H1 (cell line): ENCODE data around the gene EAF2. TPM values are rescaled to one million over a fixed set of nuclear protein-coding genes. Genes with fewer than 3 reads are reported as not detected.

Source experiments
- CTCF ChIA-PET: fragments of 300-600 bp; sonication (Branson Sonifier 250); formaldehyde crosslinking; loops from one replicate; lab custom pipeline; 2021; ENCODE audit not compliant: partially characterized antibody; lab: Charles Lee
- POLR2A ChIA-PET: fragments of 300-600 bp; sonication (Branson Sonifier 250); formaldehyde crosslinking; loops from one replicate; lab custom pipeline; 2021; ENCODE audit warnings: inconsistent platforms; ENCODE audit not compliant: partially characterized antibody; lab: Charles Lee
- DNase-seq, 2 experiments: peaks; one replicate each; pipeline versions ENCODE4 v3.0.0 to v3.0.0-alpha.2; 2010 to 2022; ENCODE audit warnings: low spot score in 2 of 2, low read depth in 1 of 2, mixed read lengths in 1 of 2
- FAIRE-seq: peaks from 2 replicates; lab custom pipeline; 2011; peaks lifted over from hg19 to GRCh38; lab: Jason Lieb, UNC
- H2AFZ ChIP-seq: 2 replicates; pipeline ENCODE4 v1.8.1; 2012; ENCODE audit warnings: low read length, inconsistent platforms
- H2AK5ac ChIP-seq: 2 replicates; pipeline ENCODE4 v1.6.1; 2013; ENCODE audit warnings: low read depth, low read length
- H2BK120ac ChIP-seq: replicated peaks from 2 replicates; pipeline ENCODE3; 2013; ENCODE audit warnings: low read depth, low read length, inconsistent platforms
- H2BK12ac ChIP-seq: 2 replicates; pipeline ENCODE4 v1.6.1; 2013; ENCODE audit warnings: low read depth, low read length
- H2BK15ac ChIP-seq: 2 replicates; pipeline ENCODE4 v1.6.1; 2013; ENCODE audit warnings: low read length
- H2BK20ac ChIP-seq: 2 replicates; pipeline ENCODE4 v1.6.1; 2013; ENCODE audit warnings: low read length
- H2BK5ac ChIP-seq: 2 replicates; pipeline ENCODE4 v1.6.1; 2013; ENCODE audit warnings: low read depth, low read length
- H3K14ac ChIP-seq: 2 replicates; pipeline ENCODE4 v1.6.1; 2013; ENCODE audit warnings: inconsistent platforms; ENCODE audit not compliant: insufficient read length
- H3K18ac ChIP-seq: 2 replicates; pipeline ENCODE4 v1.6.1; 2013; ENCODE audit warnings: low read length; ENCODE audit errors: extremely low read depth
- H3K23ac ChIP-seq: 2 replicates; pipeline ENCODE4 v1.6.1; 2013; ENCODE audit warnings: inconsistent platforms; ENCODE audit not compliant: insufficient read length
- H3K23me2 ChIP-seq: 2 replicates; pipeline ENCODE4 v1.6.1; 2013; ENCODE audit warnings: low read depth, low read length
- H3K27ac ChIP-seq: 2 replicates; pipeline ENCODE4 v1.6.1; 2011; ENCODE audit warnings: low read depth, low read length, inconsistent platforms
- H3K27me3 ChIP-seq, 4 experiments: replicated peaks in 1 of 4; 1 replicate in 1 of 4; 2 replicates in 3 of 4; pipeline versions ENCODE4 v1.6.1 to v1.8.1; 2011 to 2013; ENCODE audit warnings: low read length in 3 of 4, mild to moderate bottlenecking in 3 of 4, inconsistent platforms in 2 of 4, mixed read lengths in 2 of 4, moderate library complexity in 1 of 4; ENCODE audit not compliant: control insufficient read depth in 3 of 4, insufficient read depth in 3 of 4; ENCODE audit errors: extremely low read depth in 1 of 4
- H3K36me3 ChIP-seq, 4 experiments: 2 replicates each; pipeline versions ENCODE4 v1.6.1 to v1.8.1; 2011 to 2013; ENCODE audit warnings: mild to moderate bottlenecking in 4 of 4, low read length in 3 of 4, moderate library complexity in 2 of 4, control low read depth in 1 of 4, inconsistent platforms in 1 of 4; ENCODE audit not compliant: insufficient read depth in 4 of 4, control insufficient read depth in 2 of 4
- H3K4ac ChIP-seq: replicated peaks from 2 replicates; pipeline ENCODE3; 2013; ENCODE audit warnings: low read length, low read depth, mixed read lengths, inconsistent platforms; ENCODE audit not compliant: insufficient read length
- H3K4me1 ChIP-seq, 4 experiments: replicated peaks in 1 of 4; 1 replicate in 1 of 4; 2 replicates in 3 of 4; pipeline versions ENCODE4 v1.6.1 to v1.8.1; 2011 to 2013; ENCODE audit warnings: low read length in 3 of 4, inconsistent platforms in 2 of 4, mixed read lengths in 1 of 4; ENCODE audit not compliant: insufficient read depth in 4 of 4, control insufficient read depth in 3 of 4
- H3K4me2 ChIP-seq, 2 experiments: 2 replicates each; pipeline versions ENCODE4 v1.6.1 to v1.8.1; 2011 to 2013; ENCODE audit warnings: low read depth in 2 of 2, low read length in 2 of 2, control low read depth in 1 of 2, inconsistent platforms in 1 of 2, mild to moderate bottlenecking in 1 of 2; ENCODE audit not compliant: insufficient read depth in 1 of 2
- H3K4me3 ChIP-seq, 4 experiments: fragments of 200-600, 300-600 bp in 1 of 4; sonication (generic), shearing (Covaris generic), sonication (Bioruptor Twin) in 1 of 4; 2 replicates each; pipeline versions ENCODE4 v1.5.1 to v1.8.1; 2011 to 2016; ENCODE audit warnings: low read length in 4 of 4, low read depth in 3 of 4, control low read depth in 2 of 4, inconsistent platforms in 2 of 4, mild to moderate bottlenecking in 2 of 4, mixed read lengths in 1 of 4, moderate library complexity in 1 of 4; ENCODE audit not compliant: insufficient read depth in 2 of 4; ENCODE audit errors: extremely low read depth in 1 of 4
- H3K56ac ChIP-seq: replicated peaks from 2 replicates; pipeline ENCODE3; 2013; ENCODE audit warnings: low read depth, mild to moderate bottlenecking, mixed read lengths, low read length, inconsistent platforms; ENCODE audit not compliant: insufficient read length
- H3K79me1 ChIP-seq: 2 replicates; pipeline ENCODE4 v1.6.1; 2013; ENCODE audit warnings: low read depth, low read length, control low read depth
- H3K79me2 ChIP-seq, 2 experiments: 2 replicates each; pipeline versions ENCODE4 v1.6.1 to v1.8.1; 2012 to 2013; ENCODE audit warnings: low read length in 2 of 2, mild to moderate bottlenecking in 2 of 2, inconsistent platforms in 1 of 2; ENCODE audit not compliant: insufficient read depth in 2 of 2, control insufficient read depth in 1 of 2
- H3K9ac ChIP-seq, 4 experiments: replicated peaks in 1 of 4; 1 replicate in 1 of 4; 2 replicates in 3 of 4; pipeline versions ENCODE4 v1.6.1 to v1.8.1; 2011 to 2013; ENCODE audit warnings: low read depth in 3 of 4, low read length in 3 of 4, control low read depth in 2 of 4, mild to moderate bottlenecking in 2 of 4, moderate library complexity in 2 of 4, inconsistent platforms in 1 of 4; ENCODE audit errors: extremely low read depth in 1 of 4
- H3K9me3 ChIP-seq, 2 experiments: 2 replicates each; pipeline versions ENCODE4 v1.6.1 to v1.8.1; 2012 to 2013; ENCODE audit warnings: mild to moderate bottlenecking in 2 of 2, moderate library complexity in 2 of 2, control low read depth in 1 of 2, inconsistent platforms in 1 of 2, low read depth in 1 of 2, low read length in 1 of 2, mixed read lengths in 1 of 2; ENCODE audit not compliant: insufficient read depth in 2 of 2
- H4K20me1 ChIP-seq, 2 experiments: replicated peaks in 1 of 2; 2 replicates each; pipeline versions ENCODE3 to v1.8.1; 2011 to 2013; ENCODE audit warnings: inconsistent platforms in 2 of 2, low read length in 2 of 2, mild to moderate bottlenecking in 1 of 2; ENCODE audit not compliant: insufficient read depth in 2 of 2, control insufficient read depth in 1 of 2
- H4K5ac ChIP-seq: 2 replicates; pipeline ENCODE4 v1.6.1; 2013; ENCODE audit warnings: low read length, low read depth, mixed read lengths, inconsistent platforms; ENCODE audit not compliant: insufficient read length
- H4K8ac ChIP-seq: 2 replicates; pipeline ENCODE4 v1.8.0; 2013; ENCODE audit warnings: mild to moderate bottlenecking, moderate library complexity, low read length, inconsistent platforms; ENCODE audit not compliant: insufficient read depth; ENCODE audit errors: extremely low read depth
- H4K91ac ChIP-seq: replicated peaks from 2 replicates; pipeline ENCODE3; 2013; ENCODE audit warnings: low read length, mixed read lengths, inconsistent platforms; ENCODE audit not compliant: insufficient read length
- WGBS, 2 experiments: shearing (Covaris generic) in 1 of 2; methylation state at CpG; one replicate each; pipeline versions ENCODE4 v1.1.6 to v1.1.7; 2013 to 2015; ENCODE audit warnings: low lambda C conversion rate in 2 of 2, mixed read lengths in 2 of 2, inconsistent platforms in 1 of 2, low coverage in 1 of 2, missing lambda C conversion rate in 1 of 2; ENCODE audit not compliant: insufficient replicate concordance in 2 of 2, insufficient coverage in 1 of 2, insufficient read length in 1 of 2; ENCODE audit errors: extremely low coverage in 1 of 2, missing lambda C conversion rate in 1 of 2; 5-methylcytosine and 5-hydroxymethylcytosine counted together
- polyA plus RNA-seq, 7 experiments: library from polyadenylated mRNA; depleted of rRNA in 3 of 7; stranded (reverse) in 5 of 7; unstranded in 2 of 7; fragments of >200 nt in 5 of 7; fragments of 200-250 nt in 2 of 7; gene quantifications; 1 replicate in 5 of 7; 2 replicates in 1 of 7; 4 replicates in 1 of 7; pipeline versions ENCODE4 v1.2.1 to v1.2.3, GENCODE V29; 2011 to 2013; ENCODE audit warnings: missing spikeins in 2 of 7, mixed read lengths in 2 of 7
- total RNA-seq: library from RNA; stranded (reverse); fragmentation: NEBNext Ultra II Directional; extraction: Animal tissue kit (Norgen Biotek cat#: 25700); gene quantifications from 2 replicates; pipeline ENCODE4 v1.2.1, GENCODE V29; 2021
- TF ChIP-seq, protein P1 (sequence below): IDR thresholded peaks from 2 replicates; pipeline ENCODE4 v1.6.1; 2012; ENCODE audit warnings: inconsistent platforms

Gene EAF2
- total and polyA plus RNA-seq, 2 of the 8 experiments (the other 6 are each of a cell fraction or from before 2014, with no cell fraction given) = 3.6 to 6.6 TPM

GRCh38 chr3:121924734-121925133, 89.7 kb downstream of the EAF2 start:
- Histone ChIP-seq H3K56ac (no peak overlapping the region), H3K4ac (no peak overlapping the region), H3K4me3 (no peak overlapping the region), H4K91ac (no peak overlapping the region), H4K20me1 (no peaks in the 10 kb centered on the region), H2BK5ac (no peak overlapping the region), H3K4me2 (no peak overlapping the region), H3K36me3 (no peaks in the 10 kb centered on the region; a peak in 1 of 8 replicates), H3K27ac (no peak overlapping the region), H3K14ac (no peak overlapping the region), H2AFZ (no peak overlapping the region), H2BK15ac (no peak overlapping the region), H3K9me3 (no peaks in the 10 kb centered on the region), H3K23me2 (no peaks in the 10 kb centered on the region), H2BK12ac (no peak overlapping the region), H3K4me1 (no peaks in the 10 kb centered on the region), H3K18ac (no peak overlapping the region), H3K79me1 (no peaks in the 10 kb centered on the region), H2BK120ac (no peak overlapping the region), H2AK5ac (no peak overlapping the region), H2BK20ac (no peak overlapping the region), H4K8ac (no peak overlapping the region), H3K23ac (no peak overlapping the region), H3K9ac (no peak overlapping the region), H3K27me3 (no peaks in the 10 kb centered on the region), H3K79me2 (no peaks in the 10 kb centered on the region), H4K5ac (no peak overlapping the region)
- DNase-seq (no peak), FAIRE-seq (no peak)
- 83% methylated on average over 3 of the region's 3 CpGs; no CpG with 5 or more reads in 1 of the 2 experiments for WGBS, 2 experiments
- POLR2A ChIA-PET = interaction anchor here (1.0 kb wide), 1 partner anchor 12 kb away, joined by 4 read pairs; no protein-coding TSS in a partner anchor
- TF ChIP-seq, protein P1, sequence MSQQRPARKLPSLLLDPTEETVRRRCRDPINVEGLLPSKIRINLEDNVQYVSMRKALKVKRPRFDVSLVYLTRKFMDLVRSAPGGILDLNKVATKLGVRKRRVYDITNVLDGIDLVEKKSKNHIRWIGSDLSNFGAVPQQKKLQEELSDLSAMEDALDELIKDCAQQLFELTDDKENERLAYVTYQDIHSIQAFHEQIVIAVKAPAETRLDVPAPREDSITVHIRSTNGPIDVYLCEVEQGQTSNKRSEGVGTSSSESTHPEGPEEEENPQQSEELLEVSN = no peak
- CTCF ChIA-PET = interaction anchor here (1.3 kb wide), 1 partner anchor 16 kb away, joined by 3 read pairs; no protein-coding TSS in a partner anchor
